Measurements from ENCODE around the gene CETP.
"Not testable (repeated sequence)": the region's sequence is repeated elsewhere in the genome, so short reads cannot be mapped to it uniquely, and the experiment has no call there.

The CETP gene

DNA sequence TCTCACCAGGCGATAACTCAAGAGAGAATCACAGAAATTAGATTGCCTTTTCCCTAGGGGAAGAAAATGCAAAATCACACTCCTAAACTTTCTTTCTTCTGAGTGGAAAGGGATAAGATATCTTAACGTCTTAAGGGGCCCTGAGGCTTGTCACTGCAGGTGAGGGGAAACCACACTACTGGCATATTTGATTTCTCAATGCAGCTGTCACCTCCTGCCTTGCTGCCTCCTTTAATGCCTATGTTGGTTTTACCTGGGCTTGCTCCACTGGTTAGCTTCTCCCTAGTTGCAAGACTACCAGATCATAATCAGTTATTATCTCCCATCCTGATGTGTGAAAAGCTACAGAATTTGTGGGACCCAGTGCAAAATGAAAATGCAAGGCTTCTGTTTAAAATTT, 34.3 kb upstream of the CETP start:
- 100% methylated on average over 1 of the region's 2 CpGs; no CpG with 5 or more reads in 1 of the 2 experiments for WGBS, 2 experiments (ENCODE audit: insufficient coverage in 2 of 2)
- no peak overlapping the region for H3K4me3 ChIP-seq (ENCODE audit: extremely low read depth, insufficient read depth, low read length, poor library complexity, severe bottlenecking)
- no peaks in the 10 kb centered on the region for H3K9me3 ChIP-seq (ENCODE audit: control insufficient read depth, low read length)
- no peaks in the 10 kb centered on the region for H3K4me1 ChIP-seq (ENCODE audit: control insufficient read depth, insufficient read depth, low read length, poor library complexity, severe bottlenecking)
- no peaks in the 10 kb centered on the region for H3K36me3 ChIP-seq (ENCODE audit: control insufficient read depth, insufficient read depth, low read length)
- no peak overlapping the region for H3K27ac ChIP-seq (ENCODE audit: low read depth, low read length, severe bottlenecking)

DNA sequence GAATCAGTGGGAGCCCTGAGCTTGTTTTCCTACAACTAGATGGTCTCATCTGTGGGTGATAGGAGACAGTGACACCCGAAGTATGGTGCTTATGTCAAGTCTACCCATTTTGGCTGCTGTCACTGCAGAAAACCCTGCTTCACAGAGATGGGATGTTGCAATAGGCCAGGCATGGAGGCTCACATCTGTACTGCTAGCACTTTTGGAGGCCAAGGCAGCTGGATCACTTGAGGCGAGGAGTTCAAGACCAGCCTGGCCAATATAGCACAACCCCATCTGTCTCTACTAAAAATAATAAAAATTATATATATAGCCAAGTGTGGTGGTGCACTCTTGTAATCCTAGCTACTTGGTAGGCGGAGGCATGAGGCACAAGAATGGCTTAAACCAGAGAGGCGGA, 32.1 kb upstream of the CETP start:
- H3K4me3 ChIP-seq (ENCODE audit: extremely low read depth, insufficient read depth, low read length, poor library complexity, severe bottlenecking) = no peak overlapping the region
- H3K4me1 ChIP-seq (ENCODE audit: control insufficient read depth, insufficient read depth, low read length, poor library complexity, severe bottlenecking) = no peaks in the 10 kb centered on the region
- H3K36me3 ChIP-seq (ENCODE audit: control insufficient read depth, insufficient read depth, low read length) = peaks cover 11% of the 10 kb centered on the region
- WGBS, 2 experiments (ENCODE audit: insufficient coverage in 2 of 2) = 92 to 100% methylated on average over 3 of the region's 4 CpGs
- no peaks in the 10 kb centered on the region for H3K9me3 ChIP-seq (ENCODE audit: control insufficient read depth, low read length)
- H3K27ac ChIP-seq (ENCODE audit: low read depth, low read length, severe bottlenecking) = no peak overlapping the region

DNA sequence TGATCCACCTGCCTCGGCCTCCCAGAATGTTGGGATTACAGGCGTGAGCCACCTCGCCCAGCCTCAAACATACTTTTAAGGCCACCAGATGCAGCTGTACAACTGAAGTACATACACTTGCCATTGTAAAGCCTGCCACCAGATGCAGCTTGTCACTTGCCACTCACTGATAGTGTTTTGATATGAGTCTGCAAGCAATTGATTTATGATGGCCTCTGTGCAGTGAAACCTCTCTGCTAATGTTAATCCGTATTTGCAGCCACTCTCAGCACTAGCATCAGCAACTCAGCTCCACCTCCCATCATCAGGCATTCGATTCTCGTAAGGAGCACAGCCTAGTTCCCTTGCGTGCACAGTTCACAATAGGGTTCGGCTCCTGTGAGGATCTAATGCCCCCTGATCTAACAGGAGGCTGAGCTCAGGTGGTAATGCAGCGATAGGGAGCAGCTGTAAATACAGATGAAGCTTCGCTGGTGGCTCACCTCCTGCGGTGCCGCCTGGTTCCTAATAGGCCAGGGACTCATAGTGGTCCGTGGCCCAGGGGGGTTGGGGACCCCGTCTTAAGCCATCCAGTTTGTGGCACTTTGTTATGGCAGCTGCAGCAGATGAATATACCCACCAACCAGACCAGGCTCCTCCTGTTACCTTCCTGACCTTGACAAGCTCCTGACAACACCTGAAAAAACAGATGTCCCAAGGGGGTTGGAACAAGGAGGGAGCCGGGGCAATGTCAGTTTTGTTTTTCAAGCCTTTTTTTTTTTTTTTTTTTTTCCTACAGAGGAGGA, 31.1 kb upstream of the CETP start:
- 90 to 96% methylated on average over 12 to 14 of the region's 15 CpGs for WGBS, 2 experiments (ENCODE audit: insufficient coverage in 2 of 2)
- peaks cover 21% of the 10 kb centered on the region for H3K36me3 ChIP-seq (ENCODE audit: control insufficient read depth, insufficient read depth, low read length)
- H3K27ac ChIP-seq (ENCODE audit: low read depth, low read length, severe bottlenecking) = peak overlapping the region; percentile 5
- H3K4me3 ChIP-seq (ENCODE audit: extremely low read depth, insufficient read depth, low read length, poor library complexity, severe bottlenecking) = no peak overlapping the region
- H3K4me1 ChIP-seq (ENCODE audit: control insufficient read depth, insufficient read depth, low read length, poor library complexity, severe bottlenecking) = no peaks in the 10 kb centered on the region
- no peaks in the 10 kb centered on the region for H3K9me3 ChIP-seq (ENCODE audit: control insufficient read depth, low read length)

DNA sequence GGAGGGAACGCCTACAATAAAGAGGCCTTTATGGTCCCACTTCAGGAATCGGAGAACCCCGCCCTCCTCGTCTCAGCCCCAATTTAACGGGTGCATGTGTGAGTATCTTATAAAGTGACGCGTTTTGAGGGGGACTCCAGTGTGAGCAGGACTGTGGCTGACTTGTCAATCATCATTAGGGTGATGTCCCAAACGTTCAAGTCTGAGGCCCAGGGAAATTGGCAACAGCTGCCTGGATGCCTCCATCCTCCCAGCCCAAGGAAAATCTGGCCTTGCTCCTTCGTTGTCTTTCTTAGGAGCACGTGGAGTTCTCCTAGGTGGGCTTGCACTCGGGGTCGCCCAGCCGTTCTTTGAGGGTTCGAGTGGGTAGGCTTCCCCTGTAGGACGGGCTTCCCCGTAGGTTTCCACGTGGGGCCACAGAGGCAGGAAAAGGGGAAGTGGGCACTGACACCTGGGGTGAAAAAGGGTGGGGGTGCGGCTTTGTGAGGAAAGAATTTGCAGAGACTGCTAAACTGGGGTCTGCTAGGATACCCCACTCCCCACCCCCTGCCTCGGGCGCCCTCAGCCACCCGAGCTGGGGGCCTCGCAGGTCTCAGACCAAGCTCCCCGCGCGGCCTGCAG, 30.4 kb upstream of the CETP start:
- Histone ChIP-seq H3K36me3 (ENCODE audit: control insufficient read depth, insufficient read depth, low read length) (peaks cover 27% of the 10 kb centered on the region), H3K9me3 (ENCODE audit: control insufficient read depth, low read length) (no peaks in the 10 kb centered on the region), H3K4me3 (ENCODE audit: extremely low read depth, insufficient read depth, low read length, poor library complexity, severe bottlenecking) (peak overlapping the region; percentile 98), H3K27ac (ENCODE audit: low read depth, low read length, severe bottlenecking) (peak overlapping the region; percentile 97), H3K4me1 (ENCODE audit: control insufficient read depth, insufficient read depth, low read length, poor library complexity, severe bottlenecking) (no peaks in the 10 kb centered on the region)
- WGBS, 2 experiments (ENCODE audit: insufficient coverage in 2 of 2) = 51 to 53% methylated on average over 19 to 20 of the region's 25 CpGs

DNA sequence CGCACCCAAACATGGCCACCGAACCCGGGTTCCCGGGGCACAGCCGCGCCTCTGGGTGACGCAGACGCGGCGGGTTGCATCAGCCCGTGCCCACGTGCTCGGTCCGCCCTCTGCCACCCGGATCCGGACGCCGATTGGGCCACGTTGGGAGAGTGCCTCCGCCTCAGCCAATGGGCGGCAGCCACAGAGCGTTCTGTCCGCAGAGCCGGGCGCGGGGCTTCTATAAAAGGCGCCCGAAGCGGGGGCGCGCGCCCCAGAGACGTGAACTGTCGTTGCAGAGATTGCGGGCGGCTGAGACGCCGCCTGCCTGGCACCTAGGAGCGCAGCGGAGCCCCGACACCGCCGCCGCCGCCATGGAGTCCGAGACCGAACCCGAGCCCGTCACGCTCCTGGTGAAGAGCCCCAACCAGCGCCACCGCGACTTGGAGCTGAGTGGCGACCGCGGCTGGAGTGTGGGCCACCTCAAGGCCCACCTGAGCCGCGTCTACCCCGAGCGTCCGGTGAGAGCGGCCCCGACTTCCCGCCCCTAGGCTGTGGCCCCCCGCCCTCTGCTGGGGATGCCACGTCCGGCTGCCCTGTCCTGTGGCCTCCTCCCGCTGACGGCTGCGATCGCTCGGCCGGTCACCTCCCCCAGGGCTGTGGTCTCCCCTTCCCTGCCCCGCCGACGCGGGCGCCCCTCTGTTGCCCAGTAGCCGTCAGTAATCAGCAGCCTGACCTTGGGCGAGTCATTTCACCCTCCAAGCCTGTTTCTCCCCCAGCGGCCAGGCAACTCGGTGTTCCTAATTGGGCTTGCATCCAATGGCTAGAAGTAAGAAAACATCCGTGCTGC, 29.6 kb upstream of the CETP start, which contains the start of gene HERPUD1:
Gene HERPUD1 (plus strand): TSS at position 251 of the 829 bp plus-strand sequence. CDS start 103 bp downstream, at position 354.
- no peaks in the 10 kb centered on the region for H3K4me1 ChIP-seq (ENCODE audit: control insufficient read depth, insufficient read depth, low read length, poor library complexity, severe bottlenecking)
- 0% methylated on average over 71 to 76 of the region's 83 CpGs for WGBS, 2 experiments (ENCODE audit: insufficient coverage in 2 of 2)
- peak within 1 kb of the TSS; percentile 97 for H3K27ac ChIP-seq (ENCODE audit: low read depth, low read length, severe bottlenecking)
- no peaks in the 10 kb centered on the region for H3K9me3 ChIP-seq (ENCODE audit: control insufficient read depth, low read length)
- H3K4me3 ChIP-seq (ENCODE audit: extremely low read depth, insufficient read depth, low read length, poor library complexity, severe bottlenecking) = peak within 1 kb of the TSS; percentile 98
- H3K36me3 ChIP-seq (ENCODE audit: control insufficient read depth, insufficient read depth, low read length) = peaks cover 35% of the 10 kb centered on the region

DNA sequence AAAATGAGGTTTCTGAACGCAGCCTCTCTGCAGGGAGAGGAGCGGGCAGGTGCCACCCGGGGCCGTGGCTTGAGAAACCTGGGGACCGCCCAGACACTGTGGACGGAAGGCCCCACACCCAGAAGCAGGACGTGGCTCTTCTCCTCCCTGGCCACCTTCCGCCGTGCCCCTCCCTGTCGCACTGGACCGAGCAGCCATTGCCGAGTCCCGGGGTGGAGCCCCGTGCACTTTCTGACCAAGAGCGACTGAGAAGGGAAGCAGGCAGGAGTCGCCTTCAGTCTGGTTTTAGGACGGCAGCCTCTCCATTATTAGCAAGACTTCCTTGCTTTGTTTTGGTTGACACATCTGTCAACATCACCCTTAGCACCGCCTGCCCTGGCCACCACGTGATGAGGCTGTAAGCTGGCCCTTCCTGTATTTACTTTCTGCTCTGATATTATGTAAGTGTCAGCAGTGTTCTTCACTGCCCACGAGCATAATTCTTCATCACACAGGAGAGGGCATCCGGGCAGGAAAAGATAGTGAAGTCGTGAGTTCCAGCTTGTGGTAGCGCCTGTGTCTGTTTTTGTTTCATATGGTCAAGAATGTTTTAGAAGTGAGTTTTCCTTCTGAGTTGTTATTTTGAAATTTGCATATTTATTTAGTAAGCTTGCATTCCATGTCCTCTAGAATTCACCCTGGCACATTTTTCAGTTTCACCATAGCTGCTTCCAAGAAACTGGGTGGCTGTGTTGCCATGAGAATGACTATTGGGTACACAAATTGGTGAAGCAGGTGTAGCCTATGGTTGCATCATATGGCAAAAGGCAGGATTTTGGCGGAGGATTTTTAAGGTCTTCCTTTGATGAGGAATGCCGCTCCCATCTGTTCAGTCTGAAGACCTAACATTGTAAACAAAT, 28.8 kb upstream of the CETP start:
- no peaks in the 10 kb centered on the region for H3K4me1 ChIP-seq (ENCODE audit: control insufficient read depth, insufficient read depth, low read length, poor library complexity, severe bottlenecking)
- H3K27ac ChIP-seq (ENCODE audit: low read depth, low read length, severe bottlenecking) = peak overlapping the region; percentile 97
- H3K9me3 ChIP-seq (ENCODE audit: control insufficient read depth, low read length) = no peaks in the 10 kb centered on the region
- 0 to 13% methylated on average over 17 to 18 of the region's 25 CpGs for WGBS, 2 experiments (ENCODE audit: insufficient coverage in 2 of 2)
- H3K36me3 ChIP-seq (ENCODE audit: control insufficient read depth, insufficient read depth, low read length) = peaks cover 43% of the 10 kb centered on the region
- peak overlapping the region; percentile 98 for H3K4me3 ChIP-seq (ENCODE audit: extremely low read depth, insufficient read depth, low read length, poor library complexity, severe bottlenecking)

DNA sequence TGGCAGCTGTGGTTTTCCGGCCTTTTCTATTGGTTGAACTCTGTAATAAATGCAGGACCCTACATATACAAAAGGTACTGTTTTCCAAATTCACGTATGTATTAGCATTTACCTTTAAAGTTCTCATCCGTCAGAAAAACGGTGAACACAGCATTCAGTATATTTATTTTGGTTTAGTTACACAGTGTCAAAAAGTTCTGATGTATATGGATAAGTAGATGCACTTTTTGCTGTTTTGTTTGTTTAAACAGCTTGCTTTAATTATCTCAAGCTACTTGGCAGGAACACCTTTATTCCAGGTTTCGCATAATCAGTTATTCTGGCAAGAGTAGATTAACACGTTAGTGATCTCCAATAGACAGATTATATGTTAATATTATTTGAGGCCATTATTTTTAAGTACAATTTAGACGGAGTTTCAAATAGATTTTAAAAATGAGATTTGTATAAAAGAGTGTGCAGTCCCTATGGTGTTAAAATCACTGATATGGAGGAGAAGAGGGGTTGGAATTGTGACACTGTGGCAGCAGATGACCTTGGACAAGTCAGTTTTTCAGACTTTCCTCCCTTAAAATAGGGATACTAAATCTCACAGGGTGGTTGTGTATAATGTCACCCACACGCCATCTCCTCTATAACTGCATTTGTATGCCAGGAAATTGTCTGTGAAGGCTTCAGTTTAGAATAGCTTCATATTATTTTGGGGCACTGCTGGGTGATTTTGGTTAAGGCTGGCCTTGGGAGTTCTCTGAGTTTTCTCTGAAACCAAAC, 27.7 kb upstream of the CETP start:
- 0 to 67% methylated on average over 1 to 3 of the region's 8 CpGs for WGBS, 2 experiments (ENCODE audit: insufficient coverage in 2 of 2)
- peaks cover 53% of the 10 kb centered on the region for H3K36me3 ChIP-seq (ENCODE audit: control insufficient read depth, insufficient read depth, low read length)
- no peak overlapping the region for H3K27ac ChIP-seq (ENCODE audit: low read depth, low read length, severe bottlenecking)
- H3K4me3 ChIP-seq (ENCODE audit: extremely low read depth, insufficient read depth, low read length, poor library complexity, severe bottlenecking) = peak overlapping the region; percentile 98
- no peaks in the 10 kb centered on the region for H3K4me1 ChIP-seq (ENCODE audit: control insufficient read depth, insufficient read depth, low read length, poor library complexity, severe bottlenecking)
- no peaks in the 10 kb centered on the region for H3K9me3 ChIP-seq (ENCODE audit: control insufficient read depth, low read length)

DNA sequence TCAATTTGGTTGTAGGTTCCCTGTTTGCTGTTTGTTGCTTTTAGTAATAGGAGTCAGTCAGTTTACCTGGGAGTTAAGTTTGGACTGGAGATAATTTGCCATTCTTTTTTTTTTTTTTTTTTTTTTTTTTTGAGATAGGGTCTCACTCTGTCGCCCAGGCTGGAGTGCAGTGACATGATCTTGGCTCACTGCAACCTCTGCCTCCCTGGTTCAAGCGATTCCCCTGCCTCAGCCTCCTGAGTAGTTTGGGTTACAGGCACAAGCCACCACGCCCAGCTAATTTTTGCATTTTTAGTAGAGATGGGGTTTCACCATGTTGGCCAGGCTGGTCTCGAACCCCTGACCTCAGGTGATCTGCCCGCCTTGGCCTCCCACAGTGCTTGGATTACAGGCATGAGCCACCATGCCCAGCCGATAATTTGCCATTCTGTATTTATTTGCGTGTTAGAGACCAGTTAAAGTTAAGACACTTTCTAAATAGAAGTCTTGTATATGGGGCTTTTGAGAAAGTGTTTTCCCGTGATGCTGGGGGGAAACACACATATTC, 27.1 kb upstream of the CETP start:
- not testable (repeated sequence) for H3K27ac ChIP-seq (ENCODE audit: low read depth, low read length, severe bottlenecking); H3K9me3 ChIP-seq (ENCODE audit: control insufficient read depth, low read length); H3K4me1 ChIP-seq (ENCODE audit: control insufficient read depth, insufficient read depth, low read length, poor library complexity, severe bottlenecking)
- peaks cover 59% of the 10 kb centered on the region for H3K36me3 ChIP-seq (ENCODE audit: control insufficient read depth, insufficient read depth, low read length)
- 88 to 94% methylated on average over 4 of the region's 8 CpGs for WGBS, 2 experiments (ENCODE audit: insufficient coverage in 2 of 2)
- peak overlapping the region; percentile 98 for H3K4me3 ChIP-seq (ENCODE audit: extremely low read depth, insufficient read depth, low read length, poor library complexity, severe bottlenecking)

DNA sequence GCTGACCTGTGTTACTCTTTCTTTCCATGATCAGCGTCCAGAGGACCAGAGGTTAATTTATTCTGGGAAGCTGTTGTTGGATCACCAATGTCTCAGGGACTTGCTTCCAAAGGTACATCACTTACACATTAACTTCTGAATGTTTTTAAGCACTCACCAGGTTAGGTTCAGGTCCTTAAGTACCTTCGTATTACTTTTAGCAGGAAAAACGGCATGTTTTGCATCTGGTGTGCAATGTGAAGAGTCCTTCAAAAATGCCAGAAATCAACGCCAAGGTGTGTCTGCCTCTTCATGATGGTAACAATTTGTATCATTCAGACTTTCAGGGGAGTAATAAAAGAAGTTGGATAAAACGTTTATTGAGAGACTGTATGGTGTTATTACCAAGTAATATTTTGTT, 26.5 kb upstream of the CETP start:
- Histone ChIP-seq H3K9me3 (ENCODE audit: control insufficient read depth, low read length) (no peaks in the 10 kb centered on the region), H3K36me3 (ENCODE audit: control insufficient read depth, insufficient read depth, low read length) (peaks cover 64% of the 10 kb centered on the region), H3K4me3 (ENCODE audit: extremely low read depth, insufficient read depth, low read length, poor library complexity, severe bottlenecking) (no peak overlapping the region), H3K27ac (ENCODE audit: low read depth, low read length, severe bottlenecking) (no peak overlapping the region), H3K4me1 (ENCODE audit: control insufficient read depth, insufficient read depth, low read length, poor library complexity, severe bottlenecking) (no peaks in the 10 kb centered on the region)
- WGBS, 2 experiments (ENCODE audit: insufficient coverage in 2 of 2) = 89 to 97% methylated on average over 3 to 4 of the region's 5 CpGs
